H9 (cell line): ENCODE results near the gene GPRC5A. TPM values are rescaled to one million over a fixed set of nuclear protein-coding genes. Genes with fewer than 3 reads are reported as not detected.

ENCODE experiments used
- DNase-seq: peaks from one replicate; pipeline ENCODE4 v3.0.0-alpha.2; 2017
- H2AFZ ChIP-seq: one replicate; pipeline ENCODE4 v1.6.1; 2013; ENCODE audit warnings: mild to moderate bottlenecking, low read length, control low read depth, moderate library complexity
- H2AK5ac ChIP-seq: 2 replicates; pipeline ENCODE4 v1.6.1; 2013; ENCODE audit warnings: low read length, control low read depth, mixed read lengths; ENCODE audit not compliant: insufficient read length
- H2BK120ac ChIP-seq: one replicate; pipeline ENCODE4 v1.6.1; 2013; ENCODE audit warnings: low read depth, mild to moderate bottlenecking, low read length, control low read depth, inconsistent platforms; ENCODE audit not compliant: poor library complexity, severe bottlenecking
- H2BK12ac ChIP-seq: 2 replicates; pipeline ENCODE4 v1.6.1; 2013; ENCODE audit warnings: low read length, control low read depth, mixed read lengths, low read depth; ENCODE audit not compliant: insufficient read length
- H2BK15ac ChIP-seq: 2 replicates; pipeline ENCODE4 v1.6.1; 2013; ENCODE audit warnings: low read depth, low read length, control low read depth
- H2BK20ac ChIP-seq: one replicate; pipeline ENCODE4 v1.6.1; 2013; ENCODE audit warnings: low read depth, mild to moderate bottlenecking, low read length, control low read depth, inconsistent platforms; ENCODE audit not compliant: poor library complexity, severe bottlenecking
- H2BK5ac ChIP-seq: 2 replicates; pipeline ENCODE4 v1.6.1; 2013; ENCODE audit warnings: low read length, control low read depth, mixed read lengths; ENCODE audit not compliant: insufficient read length
- H3K14ac ChIP-seq: 2 replicates; pipeline ENCODE4 v1.6.1; 2013; ENCODE audit warnings: low read length, control low read depth; ENCODE audit not compliant: insufficient read depth
- H3K18ac ChIP-seq: 2 replicates; pipeline ENCODE4 v1.6.1; 2013; ENCODE audit warnings: low read depth, mild to moderate bottlenecking, mixed read lengths, low read length, control low read depth; ENCODE audit not compliant: insufficient read length
- H3K23ac ChIP-seq: 2 replicates; pipeline ENCODE4 v1.6.1; 2013; ENCODE audit warnings: low read length, control low read depth, mixed read lengths, low read depth; ENCODE audit not compliant: insufficient read length
- H3K23me2 ChIP-seq: 2 replicates; pipeline ENCODE4 v1.6.1; 2013; ENCODE audit warnings: low read depth, mild to moderate bottlenecking, mixed read lengths, low read length, control low read depth; ENCODE audit not compliant: insufficient read length, poor library complexity, severe bottlenecking
- H3K27ac ChIP-seq: 2 replicates; pipeline ENCODE4 v1.5.1; 2013; ENCODE audit warnings: low read length, control low read depth, mixed read lengths, low read depth; ENCODE audit not compliant: insufficient read length
- H3K27me3 ChIP-seq: 2 replicates; pipeline ENCODE4 v1.6.1; 2013; ENCODE audit warnings: low read length, control low read depth, inconsistent platforms; ENCODE audit not compliant: insufficient read depth
- H3K4ac ChIP-seq: 2 replicates; pipeline ENCODE4 v1.6.1; 2013; ENCODE audit warnings: low read depth, mild to moderate bottlenecking, control low read depth, inconsistent platforms, low read length, moderate library complexity
- H3K4me1 ChIP-seq: 2 replicates; pipeline ENCODE4 v1.6.1; 2013; ENCODE audit warnings: low read length, control low read depth, inconsistent platforms; ENCODE audit not compliant: insufficient read depth
- H3K4me2 ChIP-seq: 2 replicates; pipeline ENCODE4 v1.6.1; 2013; ENCODE audit warnings: low read length, control low read depth, mixed read lengths; ENCODE audit not compliant: insufficient read length, insufficient read depth
- H3K56ac ChIP-seq: 2 replicates; pipeline ENCODE4 v1.6.1; 2013; ENCODE audit warnings: low read depth, mild to moderate bottlenecking, mixed read lengths, low read length, control low read depth; ENCODE audit not compliant: insufficient read length
- H3K79me1 ChIP-seq: 2 replicates; pipeline ENCODE4 v1.6.1; 2013; ENCODE audit warnings: low read depth, mild to moderate bottlenecking, moderate library complexity, low read length, control low read depth, inconsistent platforms; ENCODE audit not compliant: insufficient read depth, poor library complexity, severe bottlenecking
- H3K79me2 ChIP-seq: 2 replicates; pipeline ENCODE4 v1.6.1; 2013; ENCODE audit warnings: low read length, control low read depth, inconsistent platforms; ENCODE audit not compliant: insufficient read depth
- H3K9ac ChIP-seq: 2 replicates; pipeline ENCODE4 v1.6.1; 2013; ENCODE audit warnings: low read length, control low read depth, mixed read lengths; ENCODE audit not compliant: insufficient read length; ENCODE audit errors: extremely low read depth
- H3K9me3 ChIP-seq: one replicate; pipeline ENCODE4 v1.6.1; 2013; ENCODE audit warnings: low read depth, low read length, inconsistent platforms; ENCODE audit not compliant: control insufficient read depth
- H3T11ph ChIP-seq: one replicate; pipeline ENCODE4 v1.6.1; 2013; ENCODE audit warnings: mild to moderate bottlenecking, low read length, control low read depth, inconsistent platforms
- H4K20me1 ChIP-seq: one replicate; pipeline ENCODE4 v1.6.1; 2013; ENCODE audit not compliant: control insufficient read depth, insufficient read length, insufficient read depth
- H4K5ac ChIP-seq: 2 replicates; pipeline ENCODE4 v1.6.1; 2013; ENCODE audit warnings: low read depth, mild to moderate bottlenecking, mixed read lengths, low read length, control low read depth; ENCODE audit not compliant: insufficient read length
- H4K8ac ChIP-seq: replicated peaks from 2 replicates; pipeline ENCODE4 v1.6.1; 2013; ENCODE audit warnings: low read length, control low read depth, mixed read lengths, low read depth; ENCODE audit not compliant: insufficient read length
- H4K91ac ChIP-seq: 2 replicates; pipeline ENCODE4 v1.6.1; 2013; ENCODE audit warnings: low read depth, mild to moderate bottlenecking, moderate library complexity, mixed read lengths, low read length, control low read depth; ENCODE audit not compliant: insufficient read length
- H3K27ac Mint-ChIP-seq, 3 experiments: 2 replicates in 2 of 3; 3 replicates in 1 of 3; pipeline ENCODE4 v1.8.0; 2020 to 2021; ENCODE audit warnings: mixed read lengths in 3 of 3, mild to moderate bottlenecking in 1 of 3, moderate library complexity in 1 of 3
- H3K27me3 Mint-ChIP-seq: 2 replicates; pipeline ENCODE4 v1.8.0; 2021; ENCODE audit warnings: low read depth, mild to moderate bottlenecking, moderate library complexity, mixed read lengths
- H3K36me3 Mint-ChIP-seq, 3 experiments: 2 replicates in 2 of 3; 3 replicates in 1 of 3; pipeline ENCODE4 v1.8.0; 2020 to 2021; ENCODE audit warnings: low read depth in 3 of 3, mixed read lengths in 3 of 3; ENCODE audit not compliant: insufficient read depth in 1 of 3
- H3K4me1 Mint-ChIP-seq, 2 experiments: 2 replicates each; pipeline ENCODE4 v1.8.0; 2020; ENCODE audit warnings: mixed read lengths in 2 of 2
- H3K4me3 Mint-ChIP-seq, 2 experiments: 2 replicates in 1 of 2; 3 replicates in 1 of 2; pipeline ENCODE4 v1.8.0; 2020 to 2021; ENCODE audit warnings: mild to moderate bottlenecking in 2 of 2, mixed read lengths in 2 of 2, moderate library complexity in 1 of 2
- H3K9me3 Mint-ChIP-seq, 2 experiments: 2 replicates in 1 of 2; 3 replicates in 1 of 2; pipeline ENCODE4 v1.8.0; 2020; ENCODE audit warnings: mild to moderate bottlenecking in 2 of 2, mixed read lengths in 2 of 2, moderate library complexity in 1 of 2
- CTCF ChIP-seq: fragments of 200-600 bp; sonication (generic); conservative IDR thresholded peaks from 3 replicates; pipeline ENCODE4 v1.8.0; 2021; ENCODE audit warnings: antibody characterized with exemption, mild to moderate bottlenecking
- WGBS: extraction: QIAGEN DNeasy Blood & Tissue Kit; methylation state at CpG from one replicate; pipeline ENCODE4 v1.1.7; 2013; ENCODE audit warnings: missing lambda C conversion rate, low lambda C conversion rate, mixed read lengths; ENCODE audit not compliant: insufficient read length; ENCODE audit errors: extremely low coverage; 5-methylcytosine and 5-hydroxymethylcytosine counted together
- total RNA-seq: library from RNA; stranded (reverse); gene quantifications from 2 replicates; pipeline ENCODE4 v1.2.1, GENCODE V29; 2021

GPRC5A gene
- total RNA-seq, 1 experiment from 2014 or later: 0.09 TPM

GRCh38 chr12:12917517-12917916, 26.2 kb downstream of the GPRC5A start:
- Histone ChIP-seq H2BK5ac (no peak overlapping the region), H3K27me3 (no peaks in the 10 kb centered on the region), H3K79me2 (no peaks in the 10 kb centered on the region), H4K5ac (no peak overlapping the region), H2AK5ac (no peak overlapping the region), H3K9me3 (no peaks in the 10 kb centered on the region), H3K4me2 (no peak overlapping the region), H3K4ac (no peak overlapping the region), H3K23ac (no peak overlapping the region), H3K56ac (no peak overlapping the region), H2BK20ac (no peak overlapping the region), H3K4me1 (peaks cover 7% of the 10 kb centered on the region; the same call in 1 of the 2 replicates), H4K20me1 (no peaks in the 10 kb centered on the region), H2BK15ac (no peak overlapping the region), H3K79me1 (no peaks in the 10 kb centered on the region), H3K9ac (no peak overlapping the region), H3K14ac (no peak overlapping the region), H3T11ph (no peak overlapping the region), H3K27ac (no peak overlapping the region), H2AFZ (no peak overlapping the region), H2BK12ac (no peak overlapping the region), H4K8ac (no peak overlapping the region), H2BK120ac (no peak overlapping the region), H4K91ac (no peak overlapping the region), H3K18ac (no peak overlapping the region), H3K23me2 (no peaks in the 10 kb centered on the region)
- Mint-ChIP-seq H3K9me3 (no peaks in the 10 kb centered on the region; a peak in 1 of 5 replicates), H3K36me3 (no peaks in the 10 kb centered on the region), H3K27me3 (peaks cover 12% of the 10 kb centered on the region), H3K4me1 (peaks cover 27 to 38% of the 10 kb centered on the region in 2 experiments), H3K4me3 (no peak overlapping the region), H3K27ac (peak overlapping the region in 1 of 3 experiments; percentile 72; a peak in 2 of 7 replicates)
- TF ChIP-seq CTCF: no peak
- no peak for DNase-seq
- no CpG with 5 or more reads among the region's 2 CpGs for WGBS
